ENCODE results near the gene PLEKHB1.

The PLEKHB1 gene

DNA sequence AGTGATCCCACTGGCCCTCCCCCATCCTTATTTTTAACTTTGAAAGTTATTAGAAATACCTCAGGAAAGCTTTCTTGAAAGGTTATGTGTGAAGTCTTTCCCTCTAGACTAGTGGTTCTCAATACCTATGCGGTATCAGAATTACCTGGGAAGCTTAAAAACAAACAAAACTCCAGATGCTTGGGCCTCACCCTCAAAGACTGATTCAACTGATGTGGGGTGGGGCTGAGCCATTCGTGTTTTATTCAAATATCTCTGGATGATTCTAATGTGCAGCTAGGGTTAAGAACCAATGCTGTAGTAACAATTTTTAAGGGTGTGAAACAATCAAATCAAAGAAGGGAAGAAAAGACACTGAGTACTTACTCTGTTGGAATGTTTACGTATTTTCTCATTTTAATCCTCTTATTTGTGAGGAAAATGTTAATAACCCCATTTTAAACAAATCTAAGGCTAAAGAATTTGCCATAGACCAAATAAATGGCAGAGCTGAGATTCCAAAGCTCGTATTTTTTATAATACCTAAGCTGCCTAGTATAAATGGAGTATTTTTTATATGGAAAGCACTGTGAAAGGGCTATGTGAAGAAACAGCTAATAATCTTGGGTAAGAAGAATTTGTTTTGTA lies 47.6 kb downstream of the PLEKHB1 start:
- DNase-seq: no peak

DNA sequence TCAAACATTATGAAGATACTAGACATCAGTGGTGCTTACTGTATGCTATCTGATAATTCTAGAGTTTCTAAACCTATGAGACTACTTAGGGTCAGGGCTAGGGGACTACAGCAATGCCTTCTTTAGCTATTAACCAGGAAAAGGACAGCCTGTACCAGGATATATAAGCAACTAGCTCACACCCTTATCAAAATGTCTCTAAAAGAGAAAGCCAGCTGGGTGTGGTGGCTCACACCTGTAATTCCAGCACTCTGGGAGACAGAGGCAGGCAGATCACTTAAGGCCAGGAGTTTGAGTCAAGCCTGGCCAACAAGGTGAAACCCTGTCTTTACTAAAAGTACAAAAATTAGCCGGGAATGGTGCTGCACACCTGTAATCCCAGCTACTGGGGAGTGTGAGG lies 58.7 kb downstream of the PLEKHB1 start:
- DNase-seq: no peak

DNA sequence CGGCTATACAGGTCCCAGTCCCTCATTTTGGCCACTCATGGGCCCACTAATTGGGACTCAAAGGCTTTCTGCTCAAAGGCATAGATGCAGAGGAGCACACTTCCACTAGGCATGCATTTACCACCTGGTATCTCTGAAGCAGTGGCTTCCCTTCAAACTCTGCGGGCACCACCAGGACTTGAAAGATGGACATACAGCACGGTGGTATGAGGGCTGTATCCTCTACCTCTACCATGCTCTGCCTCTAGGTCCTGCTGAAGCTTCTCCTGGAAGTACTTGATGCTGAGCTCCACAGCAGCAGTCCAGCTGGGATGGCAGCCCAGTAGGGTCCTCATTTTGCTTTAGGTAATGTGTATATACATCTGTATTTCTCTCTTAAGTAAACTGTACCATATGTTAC lies 64.6 kb downstream of the PLEKHB1 start:
- DNase-seq: no peak
